Hepatocyte (in vitro differentiated cells): Measurements from ENCODE around the gene C1orf167. TPM values are rescaled to one million over a fixed set of nuclear protein-coding genes. Genes with fewer than 3 reads are reported as not detected.
"Not testable (repeated sequence)": the region's sequence is repeated elsewhere in the genome, so short reads cannot be mapped to it uniquely, and the experiment has no call there.

ENCODE experiments used
- DNase-seq: peaks from one replicate; pipeline ENCODE4 v3.0.0-alpha.2; 2016; ENCODE audit warnings: low spot score
- H2AFZ ChIP-seq: fragments of 200-600 bp; sonication (generic); 2 replicates; pipeline ENCODE4 v1.6.0; 2016; ENCODE audit warnings: antibody characterized with exemption, mild to moderate bottlenecking
- H3K27ac ChIP-seq: fragments of 200-600 bp; sonication (generic); 2 replicates; pipeline ENCODE4 v1.5.1; 2016; ENCODE audit warnings: mild to moderate bottlenecking
- H3K27me3 ChIP-seq: fragments of 200-600 bp; sonication (generic); 2 replicates; pipeline ENCODE4 v1.6.1; 2016
- H3K36me3 ChIP-seq: fragments of 200-600 bp; sonication (generic); replicated peaks from 2 replicates; pipeline ENCODE4 v1.5.1; 2016; ENCODE audit warnings: low read depth; ENCODE audit not compliant: insufficient read depth
- H3K4me1 ChIP-seq: fragments of 200-600 bp; sonication (generic); 2 replicates; pipeline ENCODE4 v1.5.1; 2016; ENCODE audit warnings: mild to moderate bottlenecking, moderate library complexity; ENCODE audit not compliant: insufficient read depth
- H3K4me2 ChIP-seq: fragments of 200-600 bp; sonication (generic); 2 replicates; pipeline ENCODE4 v1.6.0; 2016
- H3K4me3 ChIP-seq: fragments of 200-600 bp; sonication (generic); 2 replicates; pipeline ENCODE4 v1.5.1; 2016; ENCODE audit warnings: mild to moderate bottlenecking
- H3K79me2 ChIP-seq: fragments of 200-600 bp; sonication (generic); 2 replicates; pipeline ENCODE4 v1.6.0; 2017; ENCODE audit warnings: mild to moderate bottlenecking
- H3K9me2 ChIP-seq: fragments of 200-600 bp; sonication (generic); replicated peaks from 2 replicates; pipeline ENCODE4 v1.6.0; 2017; ENCODE audit warnings: mild to moderate bottlenecking; ENCODE audit not compliant: insufficient read depth
- H3K9me3 ChIP-seq: fragments of 200-600 bp; sonication (generic); 2 replicates; pipeline ENCODE4 v1.5.1; 2016; ENCODE audit warnings: low read depth, mild to moderate bottlenecking
- H4K20me1 ChIP-seq: fragments of 200-600 bp; sonication (generic); 2 replicates; pipeline ENCODE4 v1.6.0; 2016; ENCODE audit warnings: mild to moderate bottlenecking; ENCODE audit not compliant: insufficient read depth, poor library complexity, severe bottlenecking
- CTCF ChIP-seq: fragments of 200-600 bp; sonication (generic); IDR thresholded peaks from 2 replicates; pipeline ENCODE4 v1.5.1; 2016; ENCODE audit warnings: antibody characterized with exemption, mild to moderate bottlenecking; ENCODE audit not compliant: poor library complexity
- EZH2 ChIP-seq: fragments of 200-600 bp; sonication (generic); IDR thresholded peaks from 2 replicates; pipeline ENCODE4 v1.6.1; 2016; ENCODE audit warnings: antibody characterized with exemption, mild to moderate bottlenecking, borderline replicate concordance
- EZH2phosphoT487 ChIP-seq: fragments of 200-600 bp; sonication (generic); IDR thresholded peaks from one replicate; pipeline ENCODE4 v1.6.1; 2018; ENCODE audit warnings: antibody characterized with exemption, mild to moderate bottlenecking, low read depth, moderate library complexity; ENCODE audit not compliant: unreplicated experiment, severe bottlenecking
- WGBS: methylation state at CpG from one replicate; pipeline ENCODE4 v1.1.6; 2016; ENCODE audit warnings: low lambda C conversion rate; ENCODE audit errors: missing lambda C conversion rate; 5-methylcytosine and 5-hydroxymethylcytosine counted together
- polyA plus RNA-seq: library from polyadenylated mRNA; unstranded; fragments of >200 nt; fragmentation: Nextera tagmentation; extraction: Ambion mirVana; gene quantifications from 2 replicates; pipeline ENCODE4 v1.2.1, GENCODE V29; 2016
- total RNA-seq: library from RNA; depleted of rRNA; stranded (reverse); fragments of >200 nt; gene quantifications from 2 replicates; pipeline ENCODE4 v1.2.3, GENCODE V29; 2014

C1orf167 gene
- total and polyA plus RNA-seq, 2 experiments from 2014 or later: 0.37 TPM; not detected in 1

DNA sequence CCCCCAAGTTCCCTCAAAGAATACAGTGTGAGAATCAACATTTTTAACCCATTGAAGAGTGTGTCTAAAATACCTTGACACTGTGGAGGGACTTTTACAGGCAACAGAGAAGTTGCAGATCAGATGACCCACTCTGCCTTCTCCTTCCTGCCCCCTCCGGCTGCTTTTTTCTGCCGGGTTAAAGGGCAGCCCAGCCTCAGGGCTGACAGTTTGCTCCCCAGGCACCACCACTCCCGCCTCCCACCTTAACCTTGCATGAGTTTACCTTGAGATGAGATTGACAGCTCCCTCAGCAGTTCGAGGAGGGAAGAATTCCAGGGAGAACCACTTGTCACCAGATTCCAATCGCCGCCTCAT, 40.6 kb downstream of the C1orf167 start:
- H4K20me1 ChIP-seq: peaks cover 5% of the 10 kb centered on the region
- peak overlapping the region; percentile 34 for H3K4me3 ChIP-seq
- H3K9me2 ChIP-seq: no peaks in the 10 kb centered on the region
- no peak for TF ChIP-seq EZH2phosphoT487
- TF ChIP-seq CTCF: no peak
- no peak for TF ChIP-seq EZH2
- H3K9me3 ChIP-seq: no peaks in the 10 kb centered on the region
- DNase-seq: peak; percentile 62
- H3K27ac ChIP-seq: peak overlapping the region; percentile 86
- no peak overlapping the region for H2AFZ ChIP-seq
- no peaks in the 10 kb centered on the region for H3K36me3 ChIP-seq
- H3K79me2 ChIP-seq: peaks cover 37% of the 10 kb centered on the region
- peak overlapping the region; percentile 87 for H3K4me2 ChIP-seq
- H3K4me1 ChIP-seq: peaks cover 27% of the 10 kb centered on the region
- H3K27me3 ChIP-seq: no peaks in the 10 kb centered on the region
- 18% methylated on average over 6 of the region's 6 CpGs for WGBS

GRCh38 chr1:11802973-11803885, 41.2 kb downstream of the C1orf167 start:
- Histone ChIP-seq H3K4me2 (peak overlapping the region; percentile 87), H3K27ac (peak overlapping the region; percentile 99), H3K36me3 (no peaks in the 10 kb centered on the region), H3K4me1 (peaks cover 29% of the 10 kb centered on the region), H3K79me2 (peaks cover 43% of the 10 kb centered on the region), H2AFZ (no peak overlapping the region), H3K27me3 (no peaks in the 10 kb centered on the region), H3K4me3 (peak overlapping the region; percentile 34), H3K9me2 (no peaks in the 10 kb centered on the region), H4K20me1 (peaks cover 8% of the 10 kb centered on the region), H3K9me3 (no peaks in the 10 kb centered on the region)
- peak; percentile 97 for DNase-seq
- WGBS: 10% methylated on average over 27 of the region's 28 CpGs
- TF ChIP-seq CTCF (no peak), EZH2phosphoT487 (no peak), EZH2 (no peak)

GRCh38 chr1:11803924-11804665, 42.1 kb downstream of the C1orf167 start:
- not testable (repeated sequence) for H3K9me3 ChIP-seq, H3K9me2 ChIP-seq, H3K4me3 ChIP-seq, DNase-seq, H3K36me3 ChIP-seq, H2AFZ ChIP-seq, H3K27me3 ChIP-seq
- peaks cover 11% of the 10 kb centered on the region for H4K20me1 ChIP-seq
- H3K79me2 ChIP-seq: peaks cover 52% of the 10 kb centered on the region
- WGBS: 78% methylated on average over 9 of the region's 9 CpGs
- H3K4me1 ChIP-seq: peaks cover 29% of the 10 kb centered on the region
- H3K27ac ChIP-seq: peak overlapping the region; percentile 99
- peak overlapping the region; percentile 87 for H3K4me2 ChIP-seq
